ENCODE results near the gene GPD2. TPM values are rescaled to one million over a fixed set of nuclear protein-coding genes. Genes with fewer than 3 reads are reported as not detected.

Gene GPD2
- total and polyA plus RNA-seq, 2 of the 13 experiments (the other 11 are each of a cell fraction or from before 2014, with no cell fraction given), result not detected

DNA sequence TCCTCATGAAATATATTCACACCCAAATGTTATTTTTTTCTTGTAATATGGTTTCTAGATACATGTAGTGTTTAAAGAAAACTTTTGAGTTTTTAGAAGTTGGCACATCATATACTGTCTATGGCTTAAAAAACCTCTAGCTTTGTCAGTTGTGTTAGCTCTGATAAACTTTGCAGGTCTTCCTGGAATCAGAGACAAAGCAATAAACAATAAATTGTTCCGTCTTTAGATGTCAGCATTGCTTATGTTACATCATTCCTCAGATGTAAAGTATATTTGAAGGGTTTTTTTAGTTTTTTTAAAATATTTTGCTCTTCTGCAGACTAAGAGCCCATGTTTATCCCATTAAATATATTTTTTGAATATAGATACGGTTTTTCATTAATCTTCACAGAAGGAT is 145.1 kb downstream of the GPD2 start:
- no peak for TF ChIP-seq TCF7L2 (IDR thresholded peaks at IDR 0.05; ENCODE audit: low read depth, low read length)
- TF ChIP-seq, protein P1, sequence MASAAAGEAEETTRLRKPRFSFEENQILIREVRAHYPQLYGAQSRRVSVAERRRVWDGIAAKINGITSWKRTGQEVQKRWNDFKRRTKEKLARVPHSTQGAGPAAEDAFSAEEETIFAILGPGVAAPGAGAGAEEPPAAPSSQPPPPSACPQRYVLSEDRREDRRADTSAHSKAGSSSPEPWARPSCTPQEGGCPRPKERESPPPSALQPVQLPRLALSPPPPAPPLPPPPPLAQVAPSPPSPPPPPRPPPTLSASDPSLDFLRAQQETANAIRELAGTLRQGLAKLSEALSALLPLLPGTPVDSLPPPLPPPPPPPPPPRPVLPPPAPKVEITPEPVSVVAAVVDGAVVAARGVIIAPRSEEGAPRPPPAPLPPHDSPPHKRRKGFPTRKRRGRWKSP (CRISPR knock-in tag; IDR thresholded peaks at IDR 0.05), result no peak
- TF ChIP-seq ZNF484 (CRISPR knock-in tag; IDR thresholded peaks at IDR 0.05; ENCODE audit: borderline replicate concordance, low read depth), result no peak
- no peak for TF ChIP-seq JUND (CRISPR knock-in tag; IDR thresholded peaks at IDR 0.05)
- TF ChIP-seq, protein P2, sequence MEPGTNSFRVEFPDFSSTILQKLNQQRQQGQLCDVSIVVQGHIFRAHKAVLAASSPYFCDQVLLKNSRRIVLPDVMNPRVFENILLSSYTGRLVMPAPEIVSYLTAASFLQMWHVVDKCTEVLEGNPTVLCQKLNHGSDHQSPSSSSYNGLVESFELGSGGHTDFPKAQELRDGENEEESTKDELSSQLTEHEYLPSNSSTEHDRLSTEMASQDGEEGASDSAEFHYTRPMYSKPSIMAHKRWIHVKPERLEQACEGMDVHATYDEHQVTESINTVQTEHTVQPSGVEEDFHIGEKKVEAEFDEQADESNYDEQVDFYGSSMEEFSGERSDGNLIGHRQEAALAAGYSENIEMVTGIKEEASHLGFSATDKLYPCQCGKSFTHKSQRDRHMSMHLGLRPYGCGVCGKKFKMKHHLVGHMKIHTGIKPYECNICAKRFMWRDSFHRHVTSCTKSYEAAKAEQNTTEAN (CRISPR knock-in tag; conservative IDR thresholded peaks at IDR 0.05), result no peak
- TF ChIP-seq, protein P3, sequence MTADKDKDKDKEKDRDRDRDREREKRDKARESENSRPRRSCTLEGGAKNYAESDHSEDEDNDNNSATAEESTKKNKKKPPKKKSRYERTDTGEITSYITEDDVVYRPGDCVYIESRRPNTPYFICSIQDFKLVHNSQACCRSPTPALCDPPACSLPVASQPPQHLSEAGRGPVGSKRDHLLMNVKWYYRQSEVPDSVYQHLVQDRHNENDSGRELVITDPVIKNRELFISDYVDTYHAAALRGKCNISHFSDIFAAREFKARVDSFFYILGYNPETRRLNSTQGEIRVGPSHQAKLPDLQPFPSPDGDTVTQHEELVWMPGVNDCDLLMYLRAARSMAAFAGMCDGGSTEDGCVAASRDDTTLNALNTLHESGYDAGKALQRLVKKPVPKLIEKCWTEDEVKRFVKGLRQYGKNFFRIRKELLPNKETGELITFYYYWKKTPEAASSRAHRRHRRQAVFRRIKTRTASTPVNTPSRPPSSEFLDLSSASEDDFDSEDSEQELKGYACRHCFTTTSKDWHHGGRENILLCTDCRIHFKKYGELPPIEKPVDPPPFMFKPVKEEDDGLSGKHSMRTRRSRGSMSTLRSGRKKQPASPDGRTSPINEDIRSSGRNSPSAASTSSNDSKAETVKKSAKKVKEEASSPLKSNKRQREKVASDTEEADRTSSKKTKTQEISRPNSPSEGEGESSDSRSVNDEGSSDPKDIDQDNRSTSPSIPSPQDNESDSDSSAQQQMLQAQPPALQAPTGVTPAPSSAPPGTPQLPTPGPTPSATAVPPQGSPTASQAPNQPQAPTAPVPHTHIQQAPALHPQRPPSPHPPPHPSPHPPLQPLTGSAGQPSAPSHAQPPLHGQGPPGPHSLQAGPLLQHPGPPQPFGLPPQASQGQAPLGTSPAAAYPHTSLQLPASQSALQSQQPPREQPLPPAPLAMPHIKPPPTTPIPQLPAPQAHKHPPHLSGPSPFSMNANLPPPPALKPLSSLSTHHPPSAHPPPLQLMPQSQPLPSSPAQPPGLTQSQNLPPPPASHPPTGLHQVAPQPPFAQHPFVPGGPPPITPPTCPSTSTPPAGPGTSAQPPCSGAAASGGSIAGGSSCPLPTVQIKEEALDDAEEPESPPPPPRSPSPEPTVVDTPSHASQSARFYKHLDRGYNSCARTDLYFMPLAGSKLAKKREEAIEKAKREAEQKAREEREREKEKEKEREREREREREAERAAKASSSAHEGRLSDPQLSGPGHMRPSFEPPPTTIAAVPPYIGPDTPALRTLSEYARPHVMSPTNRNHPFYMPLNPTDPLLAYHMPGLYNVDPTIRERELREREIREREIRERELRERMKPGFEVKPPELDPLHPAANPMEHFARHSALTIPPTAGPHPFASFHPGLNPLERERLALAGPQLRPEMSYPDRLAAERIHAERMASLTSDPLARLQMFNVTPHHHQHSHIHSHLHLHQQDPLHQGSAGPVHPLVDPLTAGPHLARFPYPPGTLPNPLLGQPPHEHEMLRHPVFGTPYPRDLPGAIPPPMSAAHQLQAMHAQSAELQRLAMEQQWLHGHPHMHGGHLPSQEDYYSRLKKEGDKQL (CRISPR knock-in tag; IDR thresholded peaks at IDR 0.05; ENCODE audit: low read depth), result no peak
- TF ChIP-seq ZSCAN22 (CRISPR knock-in tag; IDR thresholded peaks at IDR 0.05), result no peak
- TF ChIP-seq, protein P4, sequence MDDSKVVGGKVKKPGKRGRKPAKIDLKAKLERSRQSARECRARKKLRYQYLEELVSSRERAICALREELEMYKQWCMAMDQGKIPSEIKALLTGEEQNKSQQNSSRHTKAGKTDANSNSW (CRISPR knock-in tag; IDR thresholded peaks at IDR 0.05; ENCODE audit: borderline replicate concordance), result no peak
- TF ChIP-seq TOPORS (CRISPR knock-in tag; IDR thresholded peaks at IDR 0.05), result no peak
- no peak for TF ChIP-seq NFATC3 (CRISPR knock-in tag; IDR thresholded peaks at IDR 0.05)
- no peak for TF ChIP-seq ZNF713 (CRISPR knock-in tag; IDR thresholded peaks at IDR 0.05)
- no peak for TF ChIP-seq FOXJ3 (CRISPR knock-in tag; IDR thresholded peaks at IDR 0.05; ENCODE audit: borderline replicate concordance)
- TF ChIP-seq TARDBP (CRISPR knock-in tag; IDR thresholded peaks at IDR 0.05), result no peak
- no peak for TF ChIP-seq XRCC5 (optimal IDR thresholded peaks at IDR 0.05; ENCODE audit: low read length)
- TF ChIP-seq ARNT2 (CRISPR knock-in tag; IDR thresholded peaks at IDR 0.05; ENCODE audit: low read depth), result no peak
- TF ChIP-seq EEA1 (CRISPR knock-in tag; IDR thresholded peaks at IDR 0.05; ENCODE audit: borderline replicate concordance), result no peak
- Histone ChIP-seq H3K36me3 (replicated peaks in 1 of 2; ENCODE audit: control insufficient read depth in 1 of 2, insufficient read depth in 2 of 2, low read length in 2 of 2) (no peaks in the 10 kb centered on the region), H3K9me3 (ENCODE audit: low read length) (no peaks in the 10 kb centered on the region), H3K9ac (ENCODE audit: insufficient read depth, low read depth, low read length) (no peak overlapping the region), H4K20me1 (ENCODE audit: insufficient read depth, low read length) (no peaks in the 10 kb centered on the region), H2AFZ (ENCODE audit: low read length) (no peak overlapping the region), H3K27me3 (ENCODE audit: control insufficient read depth in 1 of 2, insufficient read depth in 2 of 2, low read length in 2 of 2) (no peaks in the 10 kb centered on the region), H3K4me3 (replicated peaks in 1 of 3; ENCODE audit: insufficient read depth in 1 of 3, low read depth in 2 of 3, low read length in 3 of 3) (no peak overlapping the region), H3K27ac (ENCODE audit: extremely low read length, insufficient read depth, low read length) (no peak overlapping the region), H3K4me1 (ENCODE audit: insufficient read depth, low read length) (no peaks in the 10 kb centered on the region), H3K4me2 (ENCODE audit: low read depth, low read length) (no peak overlapping the region), H3K79me2 (ENCODE audit: insufficient read depth, low read length) (no peaks in the 10 kb centered on the region)
- FAIRE-seq, result no peak
- 5% methylated on average over 2 of the region's 2 CpGs for WGBS (ENCODE audit: low lambda C conversion rate)
- intact Hi-C loops (cut with micrococcal nuclease; ENCODE audit: unreplicated experiment), result no loop called here
- CTCF ChIA-PET (ENCODE audit: low intra/inter-chr PET ratio, low total read pairs), result no interaction called here
- no TSS peak for BruUV-seq (replicated peaks)
- POLR2A ChIA-PET, result no interaction called here
- in situ Hi-C loops (cut with HindIII; ENCODE audit: extremely low pct_ligation_motif_present, low pct_unique_long_range_greater_than_20kb), result no loop called here
- no peak for DNase-seq (ENCODE audit: low spot score)
- no peak for ATAC-seq
